Activated naive CD4-positive, alpha-beta T cell treated with anti-CD3 and anti-CD28 coated beads, Interleukin-2, amount 50 U/mL, for 16 hours (primary cell): ENCODE results near the gene METTL17.
"Not testable (repeated sequence)": the region's sequence is repeated elsewhere in the genome, so short reads cannot be mapped to it uniquely, and the experiment has no call there.

Experiments
- DNase-seq: peaks from one replicate; pipeline ENCODE4 v3.0.0-alpha.2; 2020

METTL17 gene

DNA sequence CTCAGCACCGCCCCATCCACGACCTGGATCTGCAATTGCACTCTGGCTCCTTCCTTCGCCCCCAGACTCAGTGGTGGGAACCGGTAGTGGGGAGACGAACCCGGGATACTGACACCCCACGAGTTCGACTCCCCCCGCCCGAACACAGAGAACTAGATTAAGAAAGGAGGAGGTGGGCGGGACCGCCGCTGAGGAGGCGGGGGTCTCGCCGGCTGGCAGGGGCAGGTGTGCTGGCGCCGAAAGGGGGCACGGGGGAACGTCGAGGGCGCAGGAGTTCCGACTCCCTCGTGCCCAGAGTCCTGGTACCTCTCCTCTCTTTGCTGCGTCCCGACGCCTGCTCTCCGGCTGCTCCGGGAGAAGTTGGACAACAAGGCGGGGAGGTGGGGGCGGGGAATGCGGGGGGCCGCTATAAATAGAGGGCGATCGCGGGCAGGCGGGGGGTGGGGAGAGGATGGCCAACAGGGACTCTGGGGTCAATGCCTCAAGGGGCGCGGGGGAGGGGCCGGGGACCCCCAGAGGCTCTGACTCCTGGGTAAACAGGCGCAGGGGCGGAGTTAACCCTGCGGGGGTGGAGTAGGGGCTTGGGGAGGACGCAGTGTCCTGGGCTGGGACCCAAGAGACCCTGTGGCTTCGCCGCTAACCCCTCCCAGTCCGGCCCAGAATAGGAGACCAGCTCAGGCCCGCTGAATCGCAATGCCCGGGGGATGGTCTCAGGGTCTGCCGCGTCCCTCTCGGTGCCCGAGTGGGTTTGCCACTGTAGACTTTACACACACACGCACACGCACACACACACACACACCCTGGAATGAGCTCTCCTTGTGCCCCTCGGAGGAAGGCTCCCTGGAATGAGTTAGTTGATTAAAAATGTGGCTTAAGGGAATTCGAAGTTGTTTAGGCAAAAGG, 35.8 kb downstream of the METTL17 start:
- no peak for DNase-seq

DNA sequence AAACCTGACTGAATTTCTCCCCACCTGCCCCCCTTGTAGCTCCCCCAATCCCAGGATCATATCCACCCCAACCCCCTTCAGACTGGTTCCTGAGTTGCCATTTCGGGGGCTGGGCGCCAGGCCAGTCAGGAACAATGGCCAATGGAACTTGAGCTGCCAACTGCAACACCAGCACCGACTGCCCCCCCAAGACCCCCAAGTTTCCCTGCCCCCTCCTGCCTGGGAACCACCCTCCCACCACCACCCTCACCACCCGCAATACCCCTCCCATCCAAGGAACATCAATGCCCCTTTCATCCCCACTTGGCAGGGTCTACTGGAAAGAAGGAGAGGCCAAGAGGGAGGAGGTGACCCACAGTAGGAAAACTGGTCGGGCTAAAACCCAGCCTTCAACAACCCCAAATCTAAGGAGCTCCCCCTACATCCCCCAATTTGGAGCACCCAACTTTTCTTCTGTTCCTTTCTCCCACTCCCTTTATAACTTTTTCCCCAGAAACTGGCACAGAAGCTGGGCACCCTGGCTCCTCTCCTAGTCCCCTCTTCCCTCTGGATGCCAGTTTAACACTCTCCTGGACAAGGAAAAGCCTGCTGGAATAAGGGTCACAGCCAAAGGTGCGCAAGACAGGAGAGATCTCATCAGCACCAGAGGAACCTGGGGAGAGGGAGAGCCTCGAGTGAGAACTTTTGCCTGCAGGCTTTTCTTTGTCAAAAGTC, 36.7 kb downstream of the METTL17 start:
- DNase-seq = no peak

DNA sequence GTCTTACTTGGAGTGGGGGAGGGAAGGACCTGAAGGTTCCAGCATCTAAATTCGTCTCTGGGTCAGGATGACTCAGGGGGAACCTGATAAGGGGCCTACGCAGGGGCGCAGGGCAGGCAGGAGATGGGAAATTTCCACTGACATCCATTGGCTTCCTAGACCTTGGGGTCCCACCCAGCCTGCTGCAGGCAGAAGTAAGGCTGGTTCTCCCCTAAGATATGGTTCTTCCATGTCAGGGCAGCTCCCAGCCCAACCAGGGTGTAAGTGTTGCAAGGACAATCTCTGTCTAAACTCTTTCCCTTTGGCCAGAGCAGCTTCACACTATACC, 37.2 kb downstream of the METTL17 start:
- DNase-seq = no peak

DNA sequence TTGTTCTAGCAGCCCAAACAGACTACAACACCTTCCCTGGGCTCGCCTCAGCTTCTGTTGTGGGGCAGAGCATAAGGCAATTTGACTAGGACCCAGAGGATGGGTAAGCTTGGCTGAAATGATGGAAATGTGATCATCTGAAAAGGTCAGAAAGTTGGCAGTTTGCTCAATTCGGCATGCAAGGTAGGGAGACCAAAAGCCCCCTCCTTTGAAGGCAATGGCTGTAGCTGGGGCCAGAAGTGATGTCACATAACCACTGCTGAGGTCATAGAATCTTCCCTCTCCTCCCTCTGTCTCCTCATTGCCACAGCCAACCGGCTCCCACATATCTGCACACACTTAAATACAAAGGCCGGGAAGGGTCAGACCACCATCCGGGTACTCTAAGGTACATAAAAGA, 40.1 kb downstream of the METTL17 start, which contains the start of gene TPPP2:
Gene TPPP2, plus strand, starts transcription at position 301 of the 400 bp plus-strand sequence. CDS start 365 bp downstream, outside the sequence.
- DNase-seq = no peak

DNA sequence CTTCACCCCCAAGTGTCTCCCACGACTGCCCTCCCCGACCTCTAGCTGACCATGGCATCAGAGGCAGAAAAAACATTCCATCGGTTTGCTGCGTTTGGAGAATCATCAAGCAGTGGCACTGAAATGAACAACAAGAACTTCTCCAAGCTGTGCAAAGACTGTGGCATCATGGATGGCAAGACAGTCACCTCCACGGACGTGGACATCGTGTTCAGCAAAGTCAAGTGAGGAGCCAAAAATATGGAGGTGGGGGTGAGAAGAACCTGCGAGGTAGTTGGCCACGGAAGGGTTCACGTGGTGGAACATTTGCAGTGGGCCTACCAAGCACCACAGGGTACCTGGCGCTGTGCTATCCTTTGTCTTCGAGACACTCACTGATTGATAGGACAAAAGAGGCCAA, 40.8 kb downstream of the METTL17 start:
- DNase-seq = no peak

DNA sequence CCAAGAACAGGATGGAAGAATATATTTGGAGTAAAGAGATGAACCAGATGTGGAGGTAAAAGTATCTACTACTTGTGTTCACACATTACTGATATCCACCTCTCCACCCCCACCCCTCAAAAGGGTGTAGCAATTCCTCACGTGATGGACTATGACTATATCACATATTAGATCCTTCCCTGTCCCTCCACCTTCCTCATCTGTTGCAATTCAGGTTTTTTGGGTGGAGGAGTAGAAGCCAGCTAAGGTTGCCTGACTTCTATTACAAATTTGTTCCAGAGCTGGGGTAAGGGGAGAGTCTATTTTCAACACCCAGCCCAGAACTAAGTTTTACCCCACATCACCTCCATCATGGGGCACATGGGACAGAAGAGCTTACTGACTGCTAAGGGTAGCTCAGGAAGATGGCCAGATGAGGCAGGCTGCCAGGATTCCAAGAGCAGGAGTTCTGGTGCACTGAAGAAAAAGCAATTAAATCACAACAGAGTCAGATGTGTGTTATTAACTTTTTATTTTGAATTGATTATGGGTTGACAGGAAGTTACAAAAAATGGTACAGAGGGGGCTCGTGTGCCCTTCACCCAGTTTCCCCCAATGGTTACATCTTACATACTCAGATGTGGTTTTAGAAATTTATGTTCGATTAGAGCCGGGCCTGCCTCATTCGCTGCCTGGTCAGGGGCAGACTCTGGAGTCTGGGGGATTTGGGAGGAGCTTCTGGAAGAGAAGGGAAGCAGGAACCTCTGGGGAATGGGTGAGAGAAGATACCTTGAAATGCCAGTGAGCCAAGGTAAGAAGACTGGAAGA, 42.7 kb downstream of the METTL17 start:
- DNase-seq = no peak

DNA sequence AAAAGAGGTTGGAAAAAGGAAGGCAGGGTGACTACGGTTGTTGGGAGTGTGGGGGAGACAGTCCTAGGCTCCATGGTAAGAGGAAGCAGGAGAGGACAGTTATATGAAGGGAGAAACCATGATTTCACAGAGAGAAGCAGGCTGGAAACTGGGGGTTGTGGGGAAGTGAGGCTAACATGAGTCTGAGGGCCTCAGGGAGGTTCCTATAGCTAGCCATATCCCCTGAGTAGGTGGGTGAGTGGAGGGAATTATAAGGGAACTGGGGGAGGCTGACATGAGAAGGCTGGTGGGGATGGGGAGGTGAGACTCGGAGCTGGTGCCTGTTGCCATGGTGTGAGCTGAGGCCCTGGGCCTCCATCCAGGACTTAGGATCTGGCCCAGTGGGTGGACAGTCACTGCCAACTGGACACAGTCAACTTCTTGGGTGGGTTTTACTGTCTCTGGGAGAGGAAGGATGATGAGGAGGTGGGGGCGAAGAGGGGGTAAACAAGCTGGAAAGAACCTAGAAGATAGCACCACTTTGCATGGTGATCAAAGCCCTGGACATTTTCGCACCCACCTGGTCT, 43.4 kb downstream of the METTL17 start:
- DNase-seq = no peak

DNA sequence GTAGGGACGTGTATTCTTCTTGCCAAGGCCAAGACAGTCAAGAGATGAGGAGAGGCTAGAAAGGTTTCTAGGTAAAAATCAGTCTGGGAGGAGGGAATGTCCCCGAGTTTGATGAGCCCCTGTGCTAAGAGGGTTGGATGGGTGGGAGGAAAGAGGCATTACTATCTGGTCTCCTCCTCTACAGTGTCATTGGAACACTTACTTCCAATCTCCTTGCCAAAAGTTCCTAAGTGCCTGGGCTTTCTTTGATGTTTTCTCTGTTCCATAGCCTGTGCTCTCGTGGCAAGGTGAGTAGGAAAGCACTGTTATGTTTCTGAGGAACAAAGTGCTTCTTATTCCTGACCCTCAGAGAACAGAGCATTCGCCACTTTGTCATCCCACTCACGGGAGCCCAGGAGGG, 44.9 kb downstream of the METTL17 start, which contains the start of gene RNASE13:
Gene RNASE13, minus strand, starts transcription at position 101 of the 400 bp plus-strand sequence. CDS start 519 bp downstream, outside the sequence.
- DNase-seq = no peak

DNA sequence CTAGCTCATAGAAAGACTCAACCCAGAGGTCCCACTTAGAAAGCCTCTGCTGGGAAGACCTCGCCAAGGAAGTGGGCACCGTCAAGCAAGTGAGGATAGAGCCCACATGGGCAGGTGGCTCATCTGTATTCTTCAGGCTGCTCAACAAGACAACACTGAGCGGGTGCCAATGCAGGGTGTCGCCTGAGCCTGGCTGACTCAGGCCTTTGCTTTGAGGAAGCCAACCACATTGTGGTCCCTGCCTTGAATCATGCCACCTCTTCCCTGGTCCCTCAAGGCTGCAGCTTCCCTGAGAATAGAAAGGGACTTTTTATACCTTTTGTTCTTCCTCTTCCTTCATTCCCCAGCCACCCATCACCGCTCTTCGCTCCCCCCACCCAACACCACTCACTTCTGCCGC, 47.0 kb downstream of the METTL17 start:
- DNase-seq = no peak

DNA sequence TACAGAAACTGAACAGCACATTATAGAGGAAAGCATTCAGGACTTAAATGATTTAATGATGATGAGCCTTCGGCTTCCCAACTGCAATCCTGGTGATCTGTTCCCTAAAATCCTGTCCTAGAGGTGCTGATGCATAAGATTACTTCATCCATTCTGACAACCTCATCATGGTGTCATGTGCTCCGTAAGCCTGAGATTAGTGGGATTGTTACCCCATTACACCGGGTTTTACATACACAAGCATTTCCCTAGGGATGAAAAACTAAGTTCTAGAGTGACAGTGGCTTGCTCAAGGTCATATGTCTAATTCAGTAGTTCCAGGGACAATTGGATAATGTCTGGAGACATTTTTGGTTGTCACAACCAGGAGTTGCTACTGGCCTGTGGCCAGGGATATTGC, 47.4 kb downstream of the METTL17 start:
- DNase-seq = no peak

DNA sequence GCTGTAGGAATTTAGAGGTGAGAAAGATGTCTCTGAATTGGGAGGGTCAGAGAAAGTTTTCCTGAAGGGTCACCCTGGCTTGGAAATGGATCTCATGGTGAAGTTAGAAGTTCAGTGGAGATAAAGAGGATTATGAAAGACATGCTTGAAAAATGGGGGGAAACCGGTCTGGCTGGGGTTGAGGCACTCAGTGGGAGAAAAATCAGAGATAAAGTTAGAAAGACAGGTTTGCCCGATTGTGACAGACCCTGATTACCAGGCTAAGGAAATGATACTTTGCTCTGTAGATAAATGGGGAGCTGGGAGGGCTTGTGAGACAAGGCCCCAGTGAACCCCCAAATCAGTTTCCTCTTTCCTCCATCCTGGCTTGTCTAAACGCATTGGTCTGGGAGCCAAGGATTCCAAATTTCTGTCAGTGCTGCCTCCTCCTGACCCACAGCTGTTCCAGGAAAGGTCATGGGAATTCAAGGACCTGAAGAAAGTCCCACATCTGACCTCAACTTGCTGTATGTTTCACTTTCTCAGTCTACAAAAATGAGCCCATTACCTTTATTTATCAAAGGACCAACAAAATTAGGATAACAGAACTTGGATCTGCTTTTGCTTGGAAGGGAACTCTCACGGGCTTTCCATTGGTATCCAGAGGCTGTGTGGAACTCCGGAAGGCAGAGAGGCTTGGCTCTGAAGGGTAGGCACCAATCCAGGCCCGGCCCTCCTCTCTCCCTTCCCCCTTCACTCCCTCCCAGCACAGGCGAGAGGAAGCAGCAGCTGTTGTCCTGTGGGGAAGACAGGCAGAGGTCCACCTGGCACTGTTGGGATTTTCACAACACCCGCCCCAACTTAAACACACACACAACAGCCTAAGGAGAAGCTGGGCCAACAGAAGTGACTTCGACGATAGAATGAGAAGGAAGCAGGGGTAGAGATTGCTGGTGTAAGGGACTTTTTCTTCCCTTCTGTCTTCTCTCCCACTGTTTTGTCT, 49.0 kb downstream of the METTL17 start:
- no peak for DNase-seq

DNA sequence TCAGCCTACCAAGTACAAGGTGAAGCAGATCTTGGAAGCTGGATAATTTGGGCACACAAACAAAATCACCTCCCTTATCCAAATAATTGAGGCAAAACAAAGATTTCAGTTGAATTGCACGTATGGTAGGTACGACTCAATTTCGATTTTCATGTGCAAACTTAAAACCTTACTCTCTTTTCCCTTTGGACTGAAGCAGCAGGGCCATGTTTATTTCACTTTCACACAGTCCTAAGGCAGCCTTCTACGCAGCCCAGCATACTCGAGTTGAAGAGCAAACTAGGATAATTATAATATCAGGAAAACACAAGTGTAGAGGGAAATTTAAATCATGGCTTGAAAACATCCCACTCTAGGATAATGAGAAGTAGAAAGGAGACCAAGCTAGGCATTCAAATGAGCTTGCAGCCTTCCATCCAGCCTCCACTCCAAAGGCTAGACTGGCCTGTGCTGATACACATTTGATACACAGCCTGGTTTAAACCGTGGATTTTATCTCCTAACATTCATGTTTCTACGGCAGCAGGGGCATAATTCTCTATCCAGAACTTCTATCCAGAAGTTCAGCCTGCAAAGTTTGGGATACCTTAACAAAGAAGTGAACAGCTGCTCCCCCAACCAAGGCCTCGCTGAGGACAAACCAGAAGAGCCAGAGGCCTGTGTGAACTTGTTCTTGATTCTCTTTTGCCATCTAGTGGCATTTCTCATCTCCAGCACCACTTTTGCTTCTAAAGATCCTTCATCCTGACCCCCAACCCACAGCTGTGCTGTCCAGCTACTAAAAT, 50.0 kb downstream of the METTL17 start:
- DNase-seq = no peak

DNA sequence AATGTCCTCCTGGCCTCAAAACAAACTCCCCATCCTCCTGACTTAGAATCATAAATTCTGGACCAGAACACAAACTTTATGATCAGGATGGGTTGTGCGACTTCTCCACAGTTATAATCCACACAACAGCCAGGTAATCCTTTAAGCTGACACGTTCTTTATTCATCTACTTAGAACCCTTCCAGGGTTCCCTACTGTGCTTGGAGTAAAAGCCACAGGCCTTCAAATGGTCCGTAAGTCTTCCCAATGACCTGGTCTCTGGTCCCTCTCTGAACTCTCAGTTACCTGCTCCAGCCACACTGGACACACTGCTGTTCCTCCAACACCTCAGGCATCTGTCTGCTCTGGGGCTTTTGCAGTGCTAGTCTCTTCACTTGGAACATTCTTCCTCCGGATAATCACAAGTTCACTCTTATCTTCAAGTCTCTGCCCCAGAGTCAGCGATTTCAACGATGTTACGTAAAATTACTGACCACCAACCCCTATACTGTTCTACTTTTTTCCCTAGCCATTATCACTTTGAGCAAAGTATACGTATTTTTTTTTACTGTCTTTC, 50.7 kb downstream of the METTL17 start:
- DNase-seq = no peak

DNA sequence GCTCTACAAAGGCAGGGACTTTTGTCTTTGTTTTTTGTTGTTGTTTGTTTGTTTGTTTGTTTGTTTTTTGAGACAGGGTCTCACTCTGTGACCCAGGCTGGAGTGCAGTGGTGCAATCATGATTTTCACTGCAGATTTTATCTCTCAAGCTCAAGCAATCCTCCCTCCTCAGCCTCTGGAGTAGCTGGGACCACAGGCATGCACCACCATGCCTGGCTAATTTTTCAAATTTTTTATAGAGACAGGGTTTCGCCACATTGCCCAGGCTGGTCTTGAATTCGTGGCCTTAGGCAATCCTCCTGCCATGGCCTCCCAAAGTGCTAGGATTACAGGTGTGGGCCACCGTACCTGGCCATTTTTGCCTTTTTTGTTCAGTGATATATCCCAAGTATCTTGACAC, 51.2 kb downstream of the METTL17 start:
- not testable (repeated sequence) for DNase-seq

DNA sequence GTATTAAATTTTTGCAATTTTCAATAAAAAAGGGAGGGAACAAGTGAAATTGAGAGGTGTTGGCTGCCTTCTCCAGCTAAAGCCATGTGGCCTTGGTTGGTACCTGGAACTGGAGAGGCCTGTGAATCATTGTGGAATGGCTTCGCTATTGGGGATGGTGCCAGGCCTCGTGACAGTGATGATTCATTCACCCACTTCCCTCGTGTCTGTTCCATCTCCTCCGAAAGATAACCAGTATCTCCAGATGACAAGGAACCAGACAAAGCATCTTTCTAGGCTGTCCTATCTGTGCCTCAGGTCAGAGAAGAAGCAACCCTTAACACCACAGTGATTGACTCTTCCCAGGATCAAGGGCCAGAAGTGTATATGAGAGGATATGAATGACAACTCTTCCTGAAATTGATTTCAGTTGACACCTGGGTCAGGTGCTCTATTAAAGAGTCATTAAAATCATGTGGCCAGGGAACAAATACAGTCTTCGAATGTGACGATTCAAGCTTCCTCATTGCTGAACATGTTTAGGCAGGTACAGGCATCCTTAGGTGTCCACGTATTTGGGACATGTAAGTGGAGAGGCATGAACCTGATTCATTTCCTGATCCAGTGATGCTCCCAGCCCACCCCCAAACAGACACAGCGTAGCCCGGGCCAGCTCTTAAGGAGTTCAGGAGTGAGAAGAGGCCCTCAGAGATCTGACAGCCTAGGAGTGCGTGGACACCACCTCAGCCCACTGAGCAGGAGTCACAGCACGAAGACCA, 52.1 kb downstream of the METTL17 start, which contains the start of gene RNASE7:
Gene RNASE7, plus strand, starts transcription at position 687 of the 758 bp plus-strand sequence. CDS start 631 bp downstream, outside the sequence.
- no peak for DNase-seq

DNA sequence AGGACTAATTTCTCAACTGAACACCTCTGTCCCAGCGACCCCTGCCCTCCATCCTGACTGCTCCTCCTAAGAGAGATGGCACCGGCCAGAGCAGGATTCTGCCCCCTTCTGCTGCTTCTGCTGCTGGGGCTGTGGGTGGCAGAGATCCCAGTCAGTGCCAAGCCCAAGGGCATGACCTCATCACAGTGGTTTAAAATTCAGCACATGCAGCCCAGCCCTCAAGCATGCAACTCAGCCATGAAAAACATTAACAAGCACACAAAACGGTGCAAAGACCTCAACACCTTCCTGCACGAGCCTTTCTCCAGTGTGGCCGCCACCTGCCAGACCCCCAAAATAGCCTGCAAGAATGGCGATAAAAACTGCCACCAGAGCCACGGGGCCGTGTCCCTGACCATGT, 53.1 kb downstream of the METTL17 start:
- DNase-seq = no peak

DNA sequence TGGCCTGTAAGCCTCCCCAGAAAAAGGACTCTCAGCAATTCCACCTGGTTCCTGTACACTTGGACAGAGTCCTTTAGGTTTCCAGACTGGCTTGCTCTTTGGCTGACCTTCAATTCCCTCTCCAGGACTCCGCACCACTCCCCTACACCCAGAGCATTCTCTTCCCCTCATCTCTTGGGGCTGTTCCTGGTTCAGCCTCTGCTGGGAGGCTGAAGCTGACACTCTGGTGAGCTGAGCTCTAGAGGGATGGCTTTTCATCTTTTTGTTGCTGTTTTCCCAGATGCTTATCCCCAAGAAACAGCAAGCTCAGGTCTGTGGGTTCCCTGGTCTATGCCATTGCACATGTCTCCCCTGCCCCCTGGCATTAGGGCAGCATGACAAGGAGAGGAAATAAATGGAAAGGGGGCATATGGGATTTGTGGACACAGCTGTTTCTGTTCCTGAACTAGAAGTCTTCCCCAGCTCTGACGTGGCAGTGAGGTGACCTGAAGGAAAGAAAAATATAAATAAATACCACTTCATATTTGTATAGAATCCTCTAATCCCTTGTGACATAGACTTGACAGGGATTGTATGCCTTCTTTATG, 53.7 kb downstream of the METTL17 start:
- no peak for DNase-seq

DNA sequence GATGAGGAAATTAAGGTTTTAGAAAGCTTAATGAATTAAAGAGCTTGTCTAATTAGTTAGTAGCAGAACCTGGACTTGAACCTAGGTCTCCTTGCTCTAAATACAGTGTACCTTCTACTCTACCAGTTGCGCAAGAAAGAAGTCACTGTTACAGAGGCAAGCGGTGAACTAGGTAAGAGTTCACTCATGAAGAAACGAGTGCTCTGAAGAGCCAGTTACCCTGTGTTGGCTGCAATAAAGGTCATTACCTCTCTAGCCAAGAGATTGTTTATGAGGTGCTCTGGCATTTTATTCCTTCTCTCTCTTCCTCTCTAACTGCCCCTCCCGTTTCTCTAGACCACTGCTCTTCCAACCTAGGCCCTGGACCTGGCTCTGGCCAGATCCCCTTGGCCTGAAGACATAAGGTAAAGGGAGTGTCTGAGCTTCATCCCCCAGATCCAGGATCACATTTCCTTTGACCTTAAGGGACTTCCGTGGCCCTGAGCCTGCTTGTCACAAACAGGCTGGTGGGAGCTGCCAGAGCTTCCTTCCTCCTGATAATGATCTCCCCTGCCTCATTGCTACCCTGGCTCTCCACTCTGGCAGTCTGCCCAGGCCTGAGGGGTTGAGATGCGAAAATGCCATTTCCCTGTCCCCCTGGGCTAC, 54.3 kb downstream of the METTL17 start:
- no peak for DNase-seq
